Mononuclear cell (primary cell): Measurements from ENCODE around the gene CST4. TPM values are rescaled to one million over a fixed set of nuclear protein-coding genes. Genes with fewer than 3 reads are reported as not detected.
"Not testable (repeated sequence)": the region's sequence is repeated elsewhere in the genome, so short reads cannot be mapped to it uniquely, and the experiment has no call there.

Source experiments
- H3K27me3 ChIP-seq: 2 replicates; pipeline ENCODE4 v1.6.0; 2011; ENCODE audit warnings: low read length, control low read depth; ENCODE audit not compliant: insufficient read depth
- H3K4me1 ChIP-seq: 2 replicates; pipeline ENCODE4 v1.5.1; 2011; ENCODE audit warnings: mild to moderate bottlenecking, low read length, control low read depth; ENCODE audit not compliant: insufficient read depth
- H3K4me3 ChIP-seq: 2 replicates; pipeline ENCODE4 v1.5.1; 2011; ENCODE audit warnings: mild to moderate bottlenecking, low read length, moderate library complexity
- H3K9me3 ChIP-seq: 2 replicates; pipeline ENCODE4 v1.5.1; 2011; ENCODE audit warnings: low read depth, mild to moderate bottlenecking, control low read depth, low read length
- total RNA-seq: library from RNA; depleted of rRNA; stranded (reverse); fragments of >200 nt; gene quantifications from one replicate; pipeline ENCODE4 v1.2.3, GENCODE V29; 2012

Gene CST4
- total RNA-seq, 1 donor = not detected

- H3K4me1 ChIP-seq, H3K9me3 ChIP-seq, H3K27me3 ChIP-seq, H3K4me3 ChIP-seq: not testable (repeated sequence)
These were observed 6.2 kb upstream of the CST4 start for GRCh38 chr20:23695068-23695395.

GRCh38 chr20:23694178-23695067 is 5.6 kb upstream of the CST4 start:
- not testable (repeated sequence) for H3K4me1 ChIP-seq, H3K9me3 ChIP-seq, H3K4me3 ChIP-seq, H3K27me3 ChIP-seq

- not testable (repeated sequence) for H3K4me3 ChIP-seq, H3K9me3 ChIP-seq, H3K4me1 ChIP-seq, H3K27me3 ChIP-seq
These were observed 4.1 kb upstream of the CST4 start for GRCh38 chr20:23692725-23693619.

- Histone ChIP-seq H3K27me3 (no peaks in the 10 kb centered on the region), H3K4me1 (no peaks in the 10 kb centered on the region), H3K9me3 (no peaks in the 10 kb centered on the region), H3K4me3 (no peak overlapping the region)
These were observed 2.8 kb upstream of the CST4 start for GRCh38 chr20:23691675-23692074.

- H3K27me3 ChIP-seq = no peaks in the 10 kb centered on the region
- H3K4me3 ChIP-seq = no peak overlapping the region
- H3K4me1 ChIP-seq = no peaks in the 10 kb centered on the region
- no peaks in the 10 kb centered on the region for H3K9me3 ChIP-seq
These were observed 1.7 kb upstream of the CST4 start for GRCh38 chr20:23690581-23690980.

- Histone ChIP-seq H3K27me3 (no peaks in the 10 kb centered on the region), H3K4me3 (no peak overlapping the region), H3K9me3 (no peaks in the 10 kb centered on the region), H3K4me1 (no peaks in the 10 kb centered on the region)
These were observed 507 bp upstream of the CST4 start for GRCh38 chr20:23689399-23689690.

GRCh38 chr20:23687986-23688385 is 852 bp downstream of the CST4 start:
- no peak overlapping the region for H3K4me3 ChIP-seq
- H3K4me1 ChIP-seq = no peaks in the 10 kb centered on the region
- no peaks in the 10 kb centered on the region for H3K9me3 ChIP-seq
- H3K27me3 ChIP-seq = no peaks in the 10 kb centered on the region

GRCh38 chr20:23686046-23686750 is 2.6 kb downstream of the CST4 start:
- no peak overlapping the region for H3K4me3 ChIP-seq
- no peaks in the 10 kb centered on the region for H3K4me1 ChIP-seq
- no peaks in the 10 kb centered on the region for H3K27me3 ChIP-seq
- no peaks in the 10 kb centered on the region for H3K9me3 ChIP-seq

GRCh38 chr20:23685529-23685896 is 3.3 kb downstream of the CST4 start:
- not testable (repeated sequence) for H3K4me1 ChIP-seq, H3K27me3 ChIP-seq, H3K4me3 ChIP-seq, H3K9me3 ChIP-seq

GRCh38 chr20:23684261-23684660 is 4.6 kb downstream of the CST4 start:
- H3K27me3 ChIP-seq = no peaks in the 10 kb centered on the region
- H3K4me3 ChIP-seq = no peak overlapping the region
- no peaks in the 10 kb centered on the region for H3K9me3 ChIP-seq
- H3K4me1 ChIP-seq = peaks cover 6% of the 10 kb centered on the region

GRCh38 chr20:23683807-23684206 is 5.0 kb downstream of the CST4 start:
- Histone ChIP-seq H3K4me3 (no peak overlapping the region), H3K4me1 (peaks cover 6% of the 10 kb centered on the region), H3K27me3 (no peaks in the 10 kb centered on the region), H3K9me3 (no peaks in the 10 kb centered on the region)

GRCh38 chr20:23683281-23683680 is 5.6 kb downstream of the CST4 start:
- H3K27me3 ChIP-seq = no peaks in the 10 kb centered on the region
- no peaks in the 10 kb centered on the region for H3K9me3 ChIP-seq
- H3K4me3 ChIP-seq = no peak overlapping the region
- H3K4me1 ChIP-seq = peaks cover 6% of the 10 kb centered on the region

GRCh38 chr20:23680146-23680545 is 8.7 kb downstream of the CST4 start:
- Histone ChIP-seq H3K9me3 (no peaks in the 10 kb centered on the region), H3K4me1 (peaks cover 6% of the 10 kb centered on the region), H3K27me3 (peaks cover 4% of the 10 kb centered on the region), H3K4me3 (no peak overlapping the region)

- H3K4me3 ChIP-seq = no peak overlapping the region
- H3K4me1 ChIP-seq = peaks cover 6% of the 10 kb centered on the region
- H3K9me3 ChIP-seq = no peaks in the 10 kb centered on the region
- H3K27me3 ChIP-seq = peaks cover 4% of the 10 kb centered on the region
These were observed 9.4 kb downstream of the CST4 start for GRCh38 chr20:23679133-23680092.
